Memory B cell (primary cell): ENCODE data around the gene ZMYND11.

Experiments
- ATAC-seq: fragments of 150-1000 bp; cut with Tn5 transposase; 2 replicates; pipeline ENCODE4 v1.10.0; 2021; ENCODE audit warnings: low read depth, mild to moderate bottlenecking, moderate library complexity
- DNase-seq, 2 donors: peaks; one replicate each; pipeline ENCODE4 v3.0.0; 2022; ENCODE audit warnings: low spot score in 2 of 2
- H3K27ac Mint-ChIP-seq: one replicate; pipeline ENCODE4 v1.8.0; 2022; ENCODE audit warnings: mild to moderate bottlenecking, moderate library complexity, mixed read lengths
- H3K27me3 Mint-ChIP-seq: one replicate; pipeline ENCODE4 v1.8.0; 2022; ENCODE audit warnings: mixed read lengths
- H3K36me3 Mint-ChIP-seq: one replicate; pipeline ENCODE4 v1.8.0; 2022; ENCODE audit warnings: mild to moderate bottlenecking, mixed read lengths
- H3K4me1 Mint-ChIP-seq: one replicate; pipeline ENCODE4 v1.8.0; 2022; ENCODE audit warnings: mixed read lengths
- H3K4me3 Mint-ChIP-seq: one replicate; pipeline ENCODE4 v1.8.0; 2022; ENCODE audit warnings: mild to moderate bottlenecking, moderate library complexity, mixed read lengths
- H3K9me3 Mint-ChIP-seq: one replicate; pipeline ENCODE4 v1.8.0; 2022; ENCODE audit warnings: mixed read lengths

ZMYND11 gene

GRCh38 chr10:191703-192518, 56.7 kb downstream of the ZMYND11 start:
- H3K27ac Mint-ChIP-seq, result no peak overlapping the region
- peaks cover 19% of the 10 kb centered on the region for H3K4me1 Mint-ChIP-seq
- no peaks in the 10 kb centered on the region for H3K27me3 Mint-ChIP-seq
- H3K4me3 Mint-ChIP-seq, result no peak overlapping the region
- peaks cover 35% of the 10 kb centered on the region for H3K36me3 Mint-ChIP-seq
- no peak for ATAC-seq
- H3K9me3 Mint-ChIP-seq, result no peaks in the 10 kb centered on the region
- no peak for DNase-seq

DNA sequence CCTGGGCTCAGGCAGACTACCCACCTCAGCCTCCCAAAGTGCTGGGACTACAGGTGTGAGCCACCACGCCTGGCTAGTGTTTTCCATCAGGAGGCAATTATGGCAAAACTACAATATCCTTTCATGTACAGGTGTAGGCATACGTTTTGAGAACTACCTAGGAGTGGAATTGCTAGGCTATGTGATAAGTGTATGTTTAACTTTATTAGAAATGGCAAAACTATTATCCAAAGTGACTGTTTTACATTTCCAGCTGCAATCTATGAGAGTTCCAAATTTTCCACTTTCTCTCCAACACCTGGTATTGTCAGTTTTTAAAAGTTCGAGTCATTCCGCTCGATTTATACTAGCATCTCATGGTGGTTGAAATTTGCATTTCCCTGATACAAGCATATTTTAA, 59.0 kb downstream of the ZMYND11 start:
- Mint-ChIP-seq H3K27ac (no peak overlapping the region), H3K4me1 (peaks cover 21% of the 10 kb centered on the region)

DNA sequence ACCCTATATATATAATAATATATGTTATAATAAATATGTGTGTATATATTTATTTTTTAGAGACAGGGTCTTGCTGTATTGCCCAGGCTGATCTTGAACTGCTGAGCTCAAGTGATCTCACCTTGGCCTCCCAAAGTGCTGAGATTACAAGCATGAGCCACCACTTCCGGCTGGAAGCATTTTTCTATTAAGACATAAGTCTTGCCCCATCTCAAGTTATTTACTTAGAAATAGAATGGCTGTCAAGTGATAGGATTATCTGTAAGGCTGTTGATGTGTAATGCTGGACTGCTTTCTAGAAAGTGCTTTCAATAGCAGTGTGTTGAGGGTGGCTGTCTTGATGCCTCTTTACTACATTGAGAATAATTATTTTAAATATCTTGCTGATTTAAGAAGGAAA, 65.2 kb downstream of the ZMYND11 start:
- Mint-ChIP-seq H3K4me3 (no peak overlapping the region), H3K9me3 (no peaks in the 10 kb centered on the region), H3K4me1 (peaks cover 14% of the 10 kb centered on the region), H3K27me3 (no peaks in the 10 kb centered on the region), H3K27ac (no peak overlapping the region), H3K36me3 (peaks cover 8% of the 10 kb centered on the region)
- ATAC-seq (no peak), DNase-seq (no peak)

More for the DNA sequence above, 59.0 kb downstream of the ZMYND11 start:
- Mint-ChIP-seq H3K4me3 (no peak overlapping the region), H3K9me3 (no peaks in the 10 kb centered on the region), H3K36me3 (peaks cover 32% of the 10 kb centered on the region), H3K27me3 (no peaks in the 10 kb centered on the region)
- DNase-seq, result no peak
- no peak for ATAC-seq

DNA sequence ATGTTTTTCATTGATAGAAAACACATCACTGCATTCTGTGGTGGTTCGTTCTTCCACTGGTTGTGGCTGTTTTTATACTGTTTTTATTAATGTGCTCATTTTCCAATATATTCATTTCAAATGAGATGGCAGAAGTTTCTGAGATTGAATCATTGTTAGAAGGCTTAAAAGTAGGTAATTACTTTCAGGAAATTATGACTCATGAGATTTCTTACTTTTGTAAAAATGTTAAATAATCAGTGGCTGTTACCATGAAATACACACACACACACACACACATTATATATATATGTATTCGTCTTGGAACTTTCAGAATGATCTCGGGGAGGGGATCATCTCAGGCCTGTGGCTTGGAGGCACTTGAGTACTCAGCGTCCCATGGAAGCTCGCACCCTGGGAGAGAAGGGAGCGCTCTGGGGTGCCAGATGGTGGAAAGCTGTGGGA, 66.1 kb downstream of the ZMYND11 start:
- Mint-ChIP-seq H3K36me3 (peaks cover 7% of the 10 kb centered on the region), H3K4me3 (no peak overlapping the region), H3K4me1 (peaks cover 14% of the 10 kb centered on the region), H3K27me3 (no peaks in the 10 kb centered on the region), H3K27ac (no peak overlapping the region), H3K9me3 (no peaks in the 10 kb centered on the region)
- ATAC-seq (no peak), DNase-seq (no peak)

- peaks cover 11% of the 10 kb centered on the region for H3K36me3 Mint-ChIP-seq
- H3K4me3 Mint-ChIP-seq, result no peak overlapping the region
- peaks cover 1% of the 10 kb centered on the region for H3K9me3 Mint-ChIP-seq
- ATAC-seq (no peak), DNase-seq (no peak)
- H3K4me1 Mint-ChIP-seq, result peaks cover 2% of the 10 kb centered on the region
- H3K27ac Mint-ChIP-seq, result no peak overlapping the region
- H3K27me3 Mint-ChIP-seq, result no peaks in the 10 kb centered on the region
Measured at GRCh38 chr10:208616-209015, 73.4 kb downstream of the ZMYND11 start.

- no peak for DNase-seq
- Mint-ChIP-seq H3K4me3 (no peak overlapping the region), H3K27ac (no peak overlapping the region), H3K4me1 (peaks cover 2% of the 10 kb centered on the region), H3K27me3 (no peaks in the 10 kb centered on the region), H3K9me3 (peaks cover 1% of the 10 kb centered on the region), H3K36me3 (peaks cover 11% of the 10 kb centered on the region)
- ATAC-seq, result no peak
Measured at GRCh38 chr10:209357-209756, 74.1 kb downstream of the ZMYND11 start.

GRCh38 chr10:210297-210696, 75.0 kb downstream of the ZMYND11 start:
- no peak overlapping the region for H3K4me3 Mint-ChIP-seq
- no peaks in the 10 kb centered on the region for H3K27me3 Mint-ChIP-seq
- H3K27ac Mint-ChIP-seq, result no peak overlapping the region
- peaks cover 1% of the 10 kb centered on the region for H3K4me1 Mint-ChIP-seq
- ATAC-seq (no peak), DNase-seq (no peak)
- H3K9me3 Mint-ChIP-seq, result peaks cover 1% of the 10 kb centered on the region
- peaks cover 11% of the 10 kb centered on the region for H3K36me3 Mint-ChIP-seq

- Mint-ChIP-seq H3K4me1 (peaks cover 4% of the 10 kb centered on the region), H3K36me3 (peaks cover 2% of the 10 kb centered on the region), H3K9me3 (no peaks in the 10 kb centered on the region), H3K27me3 (no peaks in the 10 kb centered on the region), H3K4me3 (no peak overlapping the region), H3K27ac (no peak overlapping the region)
- ATAC-seq, result no peak
- no peak for DNase-seq
Measured at GRCh38 chr10:215444-215843, 80.2 kb downstream of the ZMYND11 start.

DNA sequence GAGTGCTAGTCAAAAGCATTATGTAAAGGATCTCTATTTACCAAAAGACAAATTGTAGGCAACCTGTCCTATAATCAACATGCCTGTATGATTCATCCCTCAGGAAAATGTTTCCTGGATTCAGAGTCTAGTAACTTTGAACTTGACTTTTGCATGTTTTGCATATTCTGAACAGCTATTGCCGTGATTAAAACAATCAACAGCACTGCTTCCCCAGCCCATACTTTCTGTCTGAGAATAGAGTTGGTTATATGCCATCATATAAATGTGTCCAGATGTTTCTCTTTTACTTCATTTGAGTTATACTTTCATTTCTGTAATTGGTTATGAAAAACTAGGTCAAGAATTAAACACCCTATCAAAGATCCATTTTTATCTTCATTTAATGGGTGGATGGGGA, 83.5 kb downstream of the ZMYND11 start:
- Mint-ChIP-seq H3K27me3 (no peaks in the 10 kb centered on the region), H3K27ac (no peak overlapping the region), H3K4me3 (no peak overlapping the region), H3K9me3 (no peaks in the 10 kb centered on the region), H3K4me1 (peaks cover 4% of the 10 kb centered on the region), H3K36me3 (peaks cover 7% of the 10 kb centered on the region)
- ATAC-seq (no peak), DNase-seq (no peak)

DNA sequence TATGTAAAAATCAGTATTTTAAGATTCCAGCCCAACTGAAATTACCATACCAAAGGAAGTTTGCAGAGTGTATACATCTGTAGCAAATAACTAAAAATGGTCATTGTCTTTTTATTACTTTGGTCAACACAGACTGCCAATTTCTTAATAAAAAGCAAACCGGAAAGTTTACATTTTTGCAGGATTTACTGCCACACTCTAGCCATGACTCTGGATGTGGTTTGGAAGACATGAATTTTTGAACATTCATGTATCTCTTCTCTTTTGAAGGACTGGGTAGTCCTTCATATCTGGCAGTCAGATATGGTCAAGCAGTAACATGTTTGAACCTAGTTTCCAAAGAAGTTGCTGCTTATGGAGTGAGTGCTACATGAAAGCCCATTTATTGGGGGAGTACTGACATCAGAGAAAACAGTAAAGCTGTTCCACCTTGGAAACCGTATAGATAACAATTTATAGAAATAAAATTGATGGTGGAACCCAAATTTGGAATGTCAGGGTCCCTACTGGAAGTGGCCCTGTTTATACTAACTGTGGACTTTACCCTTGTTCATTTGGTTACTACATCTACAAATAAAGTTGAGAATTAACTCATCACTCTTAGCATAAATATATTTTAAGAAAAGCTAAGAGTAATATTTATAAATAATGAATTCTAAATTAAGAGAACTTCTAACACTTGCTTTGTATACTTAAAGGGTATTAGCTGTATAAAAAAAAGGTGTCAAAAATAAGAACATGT, 84.6 kb downstream of the ZMYND11 start:
- Mint-ChIP-seq H3K36me3 (peaks cover 7% of the 10 kb centered on the region), H3K4me1 (peaks cover 6% of the 10 kb centered on the region), H3K9me3 (no peaks in the 10 kb centered on the region), H3K4me3 (no peak overlapping the region), H3K27ac (no peak overlapping the region), H3K27me3 (no peaks in the 10 kb centered on the region)
- no peak for ATAC-seq
- no peak for DNase-seq

DNA sequence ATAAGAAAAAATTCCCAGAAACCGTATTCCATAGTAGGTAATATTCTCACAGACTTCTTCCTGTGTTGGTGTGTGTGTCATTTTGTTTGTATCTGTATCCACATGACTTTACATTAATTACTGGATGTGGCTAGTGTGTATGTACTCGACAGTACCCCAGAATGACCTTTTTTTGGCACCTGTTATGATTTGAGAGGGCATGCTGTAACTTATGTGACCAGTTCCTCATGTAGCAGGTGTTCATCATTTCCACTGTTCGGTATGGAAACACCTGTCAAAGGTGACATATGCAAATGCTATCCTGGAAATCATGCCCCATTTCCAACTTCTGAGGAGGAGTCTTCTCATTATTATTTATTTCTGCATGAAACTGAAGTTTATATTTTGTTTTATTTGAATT, 89.3 kb downstream of the ZMYND11 start:
- Mint-ChIP-seq H3K27ac (no peak overlapping the region), H3K9me3 (no peaks in the 10 kb centered on the region), H3K4me1 (peaks cover 2% of the 10 kb centered on the region), H3K36me3 (peaks cover 9% of the 10 kb centered on the region), H3K27me3 (no peaks in the 10 kb centered on the region), H3K4me3 (no peak overlapping the region)
- no peak for DNase-seq
- no peak for ATAC-seq

DNA sequence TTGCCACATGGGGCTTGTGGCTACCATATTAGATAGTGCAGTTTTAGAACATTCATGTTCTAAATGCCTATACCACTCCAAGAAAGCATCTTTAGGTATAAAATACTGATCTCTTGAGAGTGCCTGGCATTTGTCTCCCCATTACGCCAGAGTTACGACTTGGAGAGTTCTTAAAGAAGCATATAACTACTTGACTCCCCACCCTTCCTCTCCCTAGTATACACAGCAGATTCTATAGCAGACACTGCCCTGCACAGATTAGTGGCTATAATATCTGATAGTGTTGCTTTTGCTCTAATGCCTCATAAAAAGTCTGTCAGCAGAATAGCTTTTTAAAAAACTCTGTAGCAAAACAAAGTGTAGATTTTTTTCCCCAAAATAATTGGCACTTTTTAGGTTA, 90.8 kb downstream of the ZMYND11 start:
- Mint-ChIP-seq H3K9me3 (no peaks in the 10 kb centered on the region), H3K36me3 (peaks cover 9% of the 10 kb centered on the region), H3K4me3 (no peak overlapping the region), H3K4me1 (peaks cover 2% of the 10 kb centered on the region), H3K27ac (no peak overlapping the region), H3K27me3 (no peaks in the 10 kb centered on the region)
- DNase-seq (no peak), ATAC-seq (no peak)

DNA sequence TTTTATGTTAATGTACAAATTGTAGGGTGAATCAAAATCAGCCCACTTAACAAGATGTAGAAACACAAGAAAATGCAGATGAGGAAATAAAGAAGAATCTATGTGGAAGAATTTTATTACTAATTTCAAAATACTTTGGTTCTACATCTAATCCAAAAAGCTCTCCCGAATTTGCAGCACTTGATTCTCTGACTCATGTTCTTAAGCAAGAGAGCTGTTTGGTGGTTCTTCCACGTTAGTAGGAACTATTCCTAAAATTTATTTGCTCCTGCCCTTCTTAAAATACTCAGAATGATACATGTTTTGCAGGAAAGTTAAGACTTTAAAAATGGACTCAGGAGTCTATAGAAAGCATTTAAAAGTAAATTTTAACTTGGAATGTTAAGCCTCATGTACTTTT, 91.8 kb downstream of the ZMYND11 start:
- DNase-seq, result no peak
- H3K4me3 Mint-ChIP-seq, result no peak overlapping the region
- no peaks in the 10 kb centered on the region for H3K27me3 Mint-ChIP-seq
- H3K4me1 Mint-ChIP-seq, result peaks cover 2% of the 10 kb centered on the region
- H3K9me3 Mint-ChIP-seq, result no peaks in the 10 kb centered on the region
- ATAC-seq, result no peak
- H3K27ac Mint-ChIP-seq, result no peak overlapping the region
- H3K36me3 Mint-ChIP-seq, result peaks cover 6% of the 10 kb centered on the region

GRCh38 chr10:228366-228765, 93.1 kb downstream of the ZMYND11 start:
- Mint-ChIP-seq H3K4me1 (peaks cover 4% of the 10 kb centered on the region), H3K27me3 (no peaks in the 10 kb centered on the region), H3K36me3 (peaks cover 5% of the 10 kb centered on the region), H3K4me3 (no peak overlapping the region), H3K9me3 (no peaks in the 10 kb centered on the region), H3K27ac (no peak overlapping the region)
- ATAC-seq (no peak), DNase-seq (no peak)
